ENCODE results near the gene SIRT3.
"Not testable (repeated sequence)": the region's sequence is repeated elsewhere in the genome, so short reads cannot be mapped to it uniquely, and the experiment has no call there.

Gene SIRT3

DNA sequence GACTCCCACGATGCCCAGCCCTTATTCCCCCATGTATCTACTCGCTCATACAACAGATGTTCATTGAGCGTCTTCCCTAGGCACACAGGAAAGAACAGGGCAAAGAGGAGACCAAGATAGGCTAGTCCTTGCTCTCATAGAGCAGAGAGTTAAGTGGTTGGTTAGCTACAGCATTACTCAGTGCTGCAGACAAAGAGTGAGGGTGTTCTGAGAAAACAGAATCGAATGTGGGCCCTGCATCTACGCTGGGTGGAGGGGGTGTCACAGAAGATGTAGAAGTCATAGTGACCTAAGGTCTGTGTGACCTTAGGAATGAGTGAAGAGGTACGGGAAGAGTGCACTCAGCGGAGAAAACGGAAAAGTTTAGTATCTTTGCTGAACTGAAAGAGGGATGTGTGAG is 12.9 kb upstream of the SIRT3 start:
- TF ChIP-seq Cebpa-rat (IDR thresholded peaks at IDR 0.05) = no peak
- Histone ChIP-seq H3K36me3 (peaks cover 99% of the 10 kb centered on the region), H3K9ac (0 out of 2 replicates have a peak overlapping the region, but pooled peaks have one; percentile 18), H4K20me1 (no peaks in the 10 kb centered on the region; the same call in 1 of the 2 replicates), H3K4me1 (no peaks in the 10 kb centered on the region), H3K4me2 (no peak overlapping the region), H3K27ac (no peak overlapping the region), H3K27me3 (no peaks in the 10 kb centered on the region), H3K9me3 (no peaks in the 10 kb centered on the region), H3K4me3 (no peak overlapping the region)

DNA sequence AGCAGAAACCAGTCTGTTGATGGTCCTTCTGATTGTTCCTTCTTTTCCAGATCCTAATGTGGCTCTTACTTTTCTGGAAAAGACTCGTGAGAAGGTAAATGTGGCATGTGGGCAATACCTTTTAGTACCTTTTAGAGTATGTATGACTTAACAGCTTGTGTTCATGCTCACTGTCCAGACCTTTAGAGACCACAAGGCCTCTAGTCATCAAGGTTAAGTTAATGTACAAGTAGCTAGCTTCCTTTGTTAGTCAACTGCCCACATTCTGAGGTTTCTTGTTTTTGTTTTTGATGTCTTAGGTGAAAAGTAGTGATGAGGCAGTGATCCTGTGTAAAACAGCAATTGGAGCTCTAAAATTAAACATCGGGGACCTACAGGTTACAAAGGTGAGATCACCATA is 8.2 kb upstream of the SIRT3 start:
- Histone ChIP-seq H3K36me3 (peaks cover 99% of the 10 kb centered on the region), H3K27me3 (no peaks in the 10 kb centered on the region)

DNA sequence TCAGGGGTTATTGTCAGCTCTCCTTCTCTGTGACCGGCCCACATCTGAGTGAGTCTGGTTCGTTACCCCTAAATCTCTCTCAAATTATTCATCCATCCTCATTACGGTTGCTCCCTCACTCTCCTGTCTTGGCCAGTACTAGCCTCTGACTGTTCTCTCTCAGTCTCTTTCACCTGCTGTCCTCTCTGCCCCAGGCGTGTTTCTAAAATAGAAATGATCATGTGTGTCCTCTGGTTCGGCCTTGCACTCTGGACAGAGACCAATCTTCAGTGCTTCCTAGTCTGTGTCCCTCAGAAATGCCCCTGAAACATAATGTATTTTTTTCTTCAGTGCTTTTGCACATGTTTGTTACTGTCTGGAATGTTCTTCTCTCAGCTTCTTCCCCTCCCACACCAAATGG is 5.5 kb upstream of the SIRT3 start:
- peaks cover 78% of the 10 kb centered on the region for H3K36me3 ChIP-seq
- no peak for TF ChIP-seq Cebpa-rat (IDR thresholded peaks at IDR 0.05)

More for the DNA sequence above, 8.2 kb upstream of the SIRT3 start:
- H3K9ac ChIP-seq = no peak overlapping the region
- peaks cover 33% of the 10 kb centered on the region for H4K20me1 ChIP-seq
- H3K4me3 ChIP-seq = no peak overlapping the region
- H3K4me1 ChIP-seq = no peaks in the 10 kb centered on the region
- no peak overlapping the region for H3K4me2 ChIP-seq
- no peaks in the 10 kb centered on the region for H3K9me3 ChIP-seq
- no peak overlapping the region for H3K27ac ChIP-seq
- TF ChIP-seq Cebpa-rat (IDR thresholded peaks at IDR 0.05) = no peak

DNA sequence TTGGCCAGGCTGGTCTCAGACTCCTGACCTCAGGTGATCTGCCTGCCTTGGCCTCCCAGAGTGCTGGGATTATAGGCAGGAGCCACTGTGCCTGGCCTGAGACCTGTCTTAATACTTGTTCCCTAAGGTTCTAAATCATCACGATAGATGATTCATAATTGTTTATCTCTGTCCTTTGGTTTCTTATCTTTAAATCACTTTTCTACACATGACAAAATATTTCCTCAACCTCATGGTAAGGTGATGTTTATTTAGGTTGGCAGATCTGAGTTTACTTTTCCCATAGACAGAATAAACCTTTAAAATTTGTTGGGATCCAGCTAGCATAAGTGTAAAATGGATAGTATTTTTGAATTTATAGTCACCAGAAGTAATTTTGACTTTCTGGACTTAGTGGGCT is 4.2 kb upstream of the SIRT3 start:
- Histone ChIP-seq H3K9ac (no peak overlapping the region), H3K27me3 (no peaks in the 10 kb centered on the region), H3K4me3 (no peak overlapping the region), H3K27ac (no peak overlapping the region), H3K9me3 (no peaks in the 10 kb centered on the region), H3K4me1 (peaks cover 22% of the 10 kb centered on the region), H3K4me2 (no peak overlapping the region), H4K20me1 (peaks cover 58% of the 10 kb centered on the region), H3K36me3 (peaks cover 65% of the 10 kb centered on the region)
- no peak for TF ChIP-seq Cebpa-rat (IDR thresholded peaks at IDR 0.05)

More for the DNA sequence above, 5.5 kb upstream of the SIRT3 start:
- Histone ChIP-seq H3K27me3 (no peaks in the 10 kb centered on the region), H4K20me1 (peaks cover 58% of the 10 kb centered on the region), H3K9ac (no peak overlapping the region), H3K27ac (no peak overlapping the region), H3K4me2 (no peak overlapping the region), H3K4me1 (peaks cover 16% of the 10 kb centered on the region), H3K4me3 (no peak overlapping the region), H3K9me3 (no peaks in the 10 kb centered on the region)

DNA sequence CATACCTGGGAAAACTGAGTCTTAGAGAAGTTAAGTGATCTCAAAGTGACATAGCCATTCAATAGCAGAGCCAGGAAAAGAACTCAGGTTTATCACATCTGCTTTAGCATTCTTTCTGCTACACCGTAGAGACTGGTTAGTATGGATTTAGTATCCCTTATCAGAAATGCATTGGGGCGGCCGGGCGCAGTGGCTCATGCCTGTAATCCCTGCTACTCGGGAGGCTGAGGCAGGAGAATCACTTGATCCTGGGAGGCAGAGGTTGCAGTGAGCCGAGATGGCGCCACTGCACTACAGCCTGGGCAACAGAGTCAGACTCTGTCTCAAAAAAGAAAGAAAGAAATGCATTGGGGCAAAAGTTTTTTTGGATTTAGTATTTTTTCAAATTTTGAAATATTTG is 2.2 kb upstream of the SIRT3 start:
- Histone ChIP-seq H4K20me1 (peaks cover 54% of the 10 kb centered on the region), H3K36me3 (peaks cover 46% of the 10 kb centered on the region), H3K4me1 (peaks cover 32% of the 10 kb centered on the region), H3K4me3 (peak overlapping the region; percentile 100), H3K9ac (peak overlapping the region; percentile 95; the same call in 1 of the 2 replicates), H3K4me2 (peak overlapping the region; percentile 97)
- H3K9me3 ChIP-seq, H3K27ac ChIP-seq, H3K27me3 ChIP-seq: not testable (repeated sequence)

DNA sequence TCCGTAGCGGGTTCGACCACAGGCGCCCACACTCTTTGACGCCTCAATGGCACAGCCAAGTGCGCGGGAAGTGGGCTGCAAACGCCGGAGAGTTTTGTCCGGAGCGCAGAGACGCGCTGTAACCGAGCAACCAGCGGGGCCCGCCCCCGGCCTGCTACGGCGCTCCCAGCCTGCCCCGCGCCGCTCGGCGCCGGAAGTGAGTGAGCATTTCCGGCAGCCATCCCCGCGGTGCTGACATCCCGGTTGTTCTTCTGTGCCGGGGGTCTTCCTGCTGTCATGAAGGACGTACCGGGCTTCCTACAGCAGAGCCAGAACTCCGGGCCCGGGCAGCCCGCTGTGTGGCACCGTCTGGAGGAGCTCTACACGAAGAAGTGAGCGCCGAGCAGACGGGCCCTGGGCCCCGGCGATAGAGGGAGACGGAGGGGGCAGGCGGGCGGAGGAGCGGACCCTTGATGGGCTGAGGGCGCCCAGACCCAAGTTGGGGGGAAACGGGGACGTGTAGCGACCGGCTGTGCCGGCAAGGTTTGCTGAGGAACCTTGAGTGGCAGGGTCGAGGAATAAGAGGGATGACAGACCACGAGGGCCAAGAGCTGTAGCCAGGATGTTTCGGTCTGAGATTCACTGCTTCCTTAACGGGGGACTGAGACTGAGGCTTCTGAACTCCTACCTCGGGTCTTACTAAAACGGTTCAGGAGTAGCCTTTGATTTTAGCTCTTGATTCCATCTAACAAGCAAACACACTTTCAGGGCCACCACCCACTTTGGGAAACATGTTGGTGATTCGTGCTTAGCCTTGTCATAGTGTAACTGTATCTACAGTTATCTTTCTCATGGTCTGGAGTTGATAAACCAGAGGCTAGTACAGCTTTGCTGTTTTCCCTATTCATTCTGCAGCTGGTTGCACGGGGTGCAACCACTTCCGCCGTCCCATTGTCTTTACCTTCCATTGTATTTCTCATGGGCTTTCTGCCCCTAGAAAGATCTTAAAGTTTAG is 929 bp upstream of the SIRT3 start, which contains the start of gene PSMD13:
PSMD13 (plus strand) TSS at position 203 of the 994 bp plus-strand sequence; CDS start at position 277, 74 bp downstream.
- Histone ChIP-seq H3K27me3 (no peaks in the 10 kb centered on the region), H3K4me2 (peak within 1 kb of the TSS; percentile 97), H3K4me1 (peaks cover 32% of the 10 kb centered on the region), H4K20me1 (peaks cover 46% of the 10 kb centered on the region), H3K9ac (peak within 1 kb of the TSS; percentile 95), H3K36me3 (peaks cover 34% of the 10 kb centered on the region), H3K9me3 (no peaks in the 10 kb centered on the region), H3K4me3 (peak within 1 kb of the TSS; percentile 100), H3K27ac (peak within 1 kb of the TSS; percentile 93)
- no peak for TF ChIP-seq Cebpa-rat (IDR thresholded peaks at IDR 0.05)

DNA sequence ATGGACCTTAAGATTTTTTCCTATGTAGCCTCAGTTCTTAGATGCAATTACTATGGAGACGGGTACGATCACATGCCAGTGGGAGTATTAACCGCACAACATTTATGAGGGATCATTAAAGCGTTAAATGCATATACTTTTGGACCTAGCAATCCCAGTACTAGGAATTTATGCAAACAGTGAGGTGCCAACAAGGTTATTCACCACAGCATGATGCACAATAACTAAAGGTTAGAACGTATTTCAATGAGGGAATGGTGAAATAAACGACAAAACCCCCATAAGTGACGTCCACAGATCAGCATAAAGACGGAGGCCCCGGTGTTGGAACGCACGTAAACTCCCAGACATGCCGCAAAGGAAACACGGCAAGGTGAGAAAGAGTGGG is 539 bp downstream of the SIRT3 start:
- peak overlapping the region; percentile 94 for H3K4me2 ChIP-seq
- peaks cover 32% of the 10 kb centered on the region for H3K4me1 ChIP-seq
- TF ChIP-seq Cebpa-rat (IDR thresholded peaks at IDR 0.05) = no peak
- peak overlapping the region; percentile 100 for H3K4me3 ChIP-seq
- peak overlapping the region; percentile 82 for H3K27ac ChIP-seq
- H3K9me3 ChIP-seq = no peaks in the 10 kb centered on the region
- H3K9ac ChIP-seq = peak overlapping the region; percentile 85
- H3K27me3 ChIP-seq = no peaks in the 10 kb centered on the region
- peaks cover 31% of the 10 kb centered on the region for H4K20me1 ChIP-seq
- H3K36me3 ChIP-seq = peaks cover 20% of the 10 kb centered on the region

DNA sequence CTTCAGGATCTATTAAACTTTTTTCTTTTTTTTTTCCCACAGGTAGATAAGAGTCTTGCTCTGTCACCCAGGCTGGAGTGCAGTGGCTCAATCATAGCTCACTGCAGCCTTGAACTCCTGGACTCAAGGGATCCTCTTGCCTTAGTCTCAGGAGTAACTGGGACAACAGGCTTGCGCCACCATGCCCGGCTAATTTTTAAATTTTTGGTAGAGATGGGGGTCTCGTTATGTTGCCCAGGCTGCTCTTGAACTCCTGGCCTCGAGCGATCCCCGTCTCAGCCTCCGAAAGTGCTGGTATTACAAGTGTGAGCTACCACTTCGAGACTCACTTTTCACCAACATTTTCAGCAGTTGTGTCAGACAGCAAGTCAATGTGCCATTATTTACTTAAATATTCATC is 962 bp downstream of the SIRT3 start:
- Histone ChIP-seq H3K9me3 (no peaks in the 10 kb centered on the region), H3K4me1 (peaks cover 36% of the 10 kb centered on the region), H3K27ac (no peak overlapping the region), H3K36me3 (peaks cover 20% of the 10 kb centered on the region), H3K4me3 (peak overlapping the region; percentile 100), H3K9ac (peak overlapping the region; percentile 85), H3K4me2 (peak overlapping the region; percentile 94), H3K27me3 (no peaks in the 10 kb centered on the region), H4K20me1 (peaks cover 29% of the 10 kb centered on the region)
- no peak for TF ChIP-seq Cebpa-rat (IDR thresholded peaks at IDR 0.05)

DNA sequence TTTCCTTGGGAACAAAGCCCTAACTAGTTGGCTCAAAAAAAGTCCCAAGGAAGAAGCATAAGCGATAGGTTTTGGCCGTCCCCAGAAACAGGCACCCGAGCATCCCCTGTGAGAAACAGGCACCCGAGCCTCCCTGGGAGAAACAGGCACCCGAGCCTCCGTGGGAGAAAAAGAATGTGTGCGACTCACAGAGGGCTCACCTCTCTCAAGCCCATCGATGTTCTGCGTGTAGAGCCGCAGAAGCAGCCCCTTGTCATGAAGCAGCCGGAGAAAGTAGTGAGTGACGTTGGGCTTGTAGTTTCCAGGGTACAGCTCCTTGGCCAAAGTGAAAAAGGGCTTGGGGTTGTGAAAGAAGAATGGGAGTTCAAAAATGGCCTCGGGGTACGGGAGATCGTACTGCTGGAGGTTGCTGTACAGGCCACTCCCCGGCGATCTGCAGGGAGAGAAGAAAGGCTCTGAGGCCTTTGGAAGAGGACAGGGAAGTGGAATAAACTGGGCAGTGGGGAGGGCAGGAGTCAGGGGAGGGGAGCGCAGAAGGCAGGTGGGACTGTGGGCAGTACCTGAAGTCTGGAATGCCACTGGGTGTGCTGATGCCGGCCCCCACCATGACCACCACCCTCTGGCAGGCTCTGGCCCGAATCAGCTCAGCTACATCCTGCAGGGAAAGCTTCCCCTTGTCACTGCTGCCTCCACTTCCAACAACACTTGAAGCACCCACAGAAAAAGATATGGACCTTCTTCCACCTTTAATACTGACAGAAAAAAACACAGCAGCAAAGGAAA is 3.2 kb downstream of the SIRT3 start:
- no peak for TF ChIP-seq Cebpa-rat (IDR thresholded peaks at IDR 0.05)
- no peak overlapping the region for H3K9ac ChIP-seq
- H3K4me2 ChIP-seq = no peak overlapping the region
- peaks cover 26% of the 10 kb centered on the region for H3K4me1 ChIP-seq
- no peaks in the 10 kb centered on the region for H3K27me3 ChIP-seq
- H4K20me1 ChIP-seq = peaks cover 10% of the 10 kb centered on the region; the same call in 1 of the 2 replicates
- no peaks in the 10 kb centered on the region for H3K9me3 ChIP-seq
- H3K4me3 ChIP-seq = no peak overlapping the region
- peaks cover 17% of the 10 kb centered on the region; the same call in 1 of the 2 replicates for H3K36me3 ChIP-seq
- no peak overlapping the region for H3K27ac ChIP-seq
